GM18502 (cell line): ENCODE data around the gene GRAMD2A.

Experiments used
- ATAC-seq: cut with Tn5 transposase; IDR thresholded peaks from one replicate; pipeline ENCODE4 v1.9.1; 2021; ENCODE audit warnings: mild to moderate bottlenecking; ENCODE audit not compliant: unreplicated experiment, poor library complexity

GRAMD2A gene

GRCh38 chr15:72220687-72221086 is 23.1 kb upstream of the GRAMD2A start:
- ATAC-seq = no peak

GRCh38 chr15:72217216-72217615 is 19.6 kb upstream of the GRAMD2A start:
- no peak for ATAC-seq

- ATAC-seq = no peak
Measured at GRCh38 chr15:72216079-72216478, 18.5 kb upstream of the GRAMD2A start.

GRCh38 chr15:72207558-72208085 is 10.0 kb upstream of the GRAMD2A start:
- no peak for ATAC-seq

- no peak for ATAC-seq
Measured at GRCh38 chr15:72206677-72207000, 9.1 kb upstream of the GRAMD2A start.

GRCh38 chr15:72205896-72206676 is 8.5 kb upstream of the GRAMD2A start:
- no peak for ATAC-seq

- no peak for ATAC-seq
Measured at GRCh38 chr15:72205273-72205672, 7.7 kb upstream of the GRAMD2A start.

- ATAC-seq = no peak
Measured at GRCh38 chr15:72203507-72203837, 5.9 kb upstream of the GRAMD2A start.

GRCh38 chr15:72202801-72203506 is 5.4 kb upstream of the GRAMD2A start:
- no peak for ATAC-seq

- no peak for ATAC-seq
Measured at GRCh38 chr15:72202302-72202701, 4.7 kb upstream of the GRAMD2A start.

GRCh38 chr15:72201391-72201921 is 3.9 kb upstream of the GRAMD2A start:
- no peak for ATAC-seq

- no peak for ATAC-seq
Measured at GRCh38 chr15:72200395-72201237, 3.0 kb upstream of the GRAMD2A start.

GRCh38 chr15:72199721-72200212 is 2.2 kb upstream of the GRAMD2A start:
- ATAC-seq = no peak

GRCh38 chr15:72199205-72199515 is 1.6 kb upstream of the GRAMD2A start:
- no peak for ATAC-seq

- ATAC-seq = no peak
Measured at GRCh38 chr15:72198356-72199204, 993 bp upstream of the GRAMD2A start.

GRCh38 chr15:72197041-72197459 is 537 bp downstream of the GRAMD2A start:
- ATAC-seq = no peak

GRCh38 chr15:72196409-72197040 is 1.1 kb downstream of the GRAMD2A start:
- no peak for ATAC-seq

- no peak for ATAC-seq
Measured at GRCh38 chr15:72195101-72195511, 2.5 kb downstream of the GRAMD2A start.

- no peak for ATAC-seq
Measured at GRCh38 chr15:72193836-72194396, 3.7 kb downstream of the GRAMD2A start.
